BJ (cell line): ENCODE results near the gene SERPINC1. TPM values are rescaled to one million over a fixed set of nuclear protein-coding genes. Genes with fewer than 3 reads are reported as not detected.
"Not testable (repeated sequence)": the region's sequence is repeated elsewhere in the genome, so short reads cannot be mapped to it uniquely, and the experiment has no call there.

Source experiments
- CTCF ChIA-PET: fragments of 350-600 bp; formaldehyde crosslinking; extraction: SDS; loops from one replicate; lab custom pipeline; 2021; ENCODE audit warnings: antibody characterized with exemption, inconsistent platforms; lab: Yijun Ruan, JAX
- POLR2A ChIA-PET: fragments of 300-600 bp; sonication (Branson Sonifier 250); formaldehyde crosslinking; extraction: SDS; loops from one replicate; lab custom pipeline; 2021; ENCODE audit warnings: antibody characterized with exemption; lab: Charles Lee
- DNase-seq: peaks from one replicate; pipeline ENCODE4 v3.0.0-alpha.2; 2011; ENCODE audit warnings: low read depth
- H3K27me3 ChIP-seq: 2 replicates; pipeline ENCODE4 v1.6.0; 2011; ENCODE audit warnings: low read length; ENCODE audit not compliant: control insufficient read depth, insufficient read depth
- H3K36me3 ChIP-seq: 2 replicates; pipeline ENCODE4 v1.5.1; 2011; ENCODE audit warnings: low read length; ENCODE audit not compliant: control insufficient read depth, insufficient read depth
- H3K4me3 ChIP-seq: 2 replicates; pipeline ENCODE4 v1.5.1; 2011; ENCODE audit warnings: low read depth, mild to moderate bottlenecking, control low read depth, low read length
- CTCF ChIP-seq: IDR thresholded peaks from 2 replicates; pipeline ENCODE4 v1.5.1; 2011; ENCODE audit warnings: low read depth, mild to moderate bottlenecking, control low read depth, inconsistent platforms, low read length, moderate library complexity; ENCODE audit not compliant: insufficient read depth
- polyA plus RNA-seq: library from polyadenylated mRNA; depleted of rRNA; stranded (reverse); fragments of >200 nt; gene quantifications from 2 replicates; pipeline ENCODE4 v1.2.3, GENCODE V29; 2011

The SERPINC1 gene
- polyA plus RNA-seq, 1 experiment = 0.05 TPM

- no peak overlapping the region for H3K4me3 ChIP-seq
- H3K36me3 ChIP-seq = peaks cover 14% of the 10 kb centered on the region
- CTCF ChIA-PET = interaction anchor here (0.9 to 1.2 kb wide), 2 partner anchors 1203 to 1205 kb away, joined by 3 to 4 read pairs; no protein-coding TSS in a partner anchor
- no peak for TF ChIP-seq CTCF
- no peaks in the 10 kb centered on the region for H3K27me3 ChIP-seq
- no peak for DNase-seq
- POLR2A ChIA-PET = no interaction called here
Measured at GRCh38 chr1:173946380-173946921, 29.3 kb upstream of the SERPINC1 start.

GRCh38 chr1:173937062-173937461, 19.9 kb upstream of the SERPINC1 start:
- ChIA-PET CTCF (no interaction called here), POLR2A (no interaction called here)
- Histone ChIP-seq H3K36me3 (peaks cover 11% of the 10 kb centered on the region), H3K4me3 (no peak overlapping the region), H3K27me3 (no peaks in the 10 kb centered on the region)
- DNase-seq = no peak
- TF ChIP-seq CTCF = no peak

- H3K4me3 ChIP-seq = no peak overlapping the region
- no peak for DNase-seq
- TF ChIP-seq CTCF = no peak
- POLR2A ChIA-PET = interaction anchor here (0.6 kb wide), 1 partner anchor 33 kb away, joined by 4 read pairs; no protein-coding TSS in a partner anchor
- H3K27me3 ChIP-seq = no peaks in the 10 kb centered on the region
- peaks cover 7% of the 10 kb centered on the region for H3K36me3 ChIP-seq
- CTCF ChIA-PET = no interaction called here
Measured at GRCh38 chr1:173934440-173934839, 17.3 kb upstream of the SERPINC1 start.

GRCh38 chr1:173930541-173930940, 13.4 kb upstream of the SERPINC1 start:
- CTCF ChIA-PET = interaction anchor here (0.6 kb wide), 1 partner anchor 1188 kb away, joined by 3 read pairs; no protein-coding TSS in a partner anchor
- H3K4me3 ChIP-seq, POLR2A ChIA-PET, DNase-seq, H3K27me3 ChIP-seq, H3K36me3 ChIP-seq: not testable (repeated sequence)

GRCh38 chr1:173925306-173926242, 8.4 kb upstream of the SERPINC1 start:
- no peaks in the 10 kb centered on the region for H3K36me3 ChIP-seq
- ChIA-PET POLR2A (interaction anchor here (0.7 kb wide), 1 partner anchor 29 kb away, joined by 4 read pairs; no protein-coding TSS in a partner anchor), CTCF (interaction anchor here (1.4 kb wide), 1 partner anchor 10 kb away, joined by 3 read pairs; no protein-coding TSS in a partner anchor)
- TF ChIP-seq CTCF = no peak
- no peak for DNase-seq
- H3K4me3 ChIP-seq = no peak overlapping the region
- H3K27me3 ChIP-seq = no peaks in the 10 kb centered on the region
